Liver (tissue), 3 donors: Measurements from ENCODE around the gene RTN4IP1.

Source experiments
- FOXA1 ChIP-seq: IDR thresholded peaks from 2 replicates; pipeline ENCODE4 v1.6.1; 2016; ENCODE audit warnings: antibody characterized with exemption
- GABPA ChIP-seq, 2 donors: IDR thresholded peaks in 1 of 2; conservative IDR thresholded peaks in 1 of 2; 2 replicates each; pipeline ENCODE4 v1.6.1; 2016; ENCODE audit warnings: antibody characterized with exemption in 2 of 2, mild to moderate bottlenecking in 1 of 2, moderate library complexity in 1 of 2
- JUND ChIP-seq, 2 donors: IDR thresholded peaks; 2 replicates each; pipeline ENCODE4 v1.6.1; 2016; ENCODE audit warnings: antibody characterized with exemption in 2 of 2
- TAF1 ChIP-seq: conservative IDR thresholded peaks from 2 replicates; pipeline ENCODE4 v1.6.1; 2016; ENCODE audit warnings: antibody characterized with exemption, mild to moderate bottlenecking
- TF ChIP-seq, protein P1 (sequence below): IDR thresholded peaks from 2 replicates; pipeline ENCODE4 v1.6.1; 2016; ENCODE audit warnings: antibody characterized with exemption
- TF ChIP-seq, protein P2 (sequence below): fragments of 150-350 bp; IDR thresholded peaks from 2 replicates; pipeline ENCODE4 v1.5.1; 2017; ENCODE audit warnings: improper control_type of control experiment, low read depth, low read length; ENCODE audit not compliant: missing input control
- TF ChIP-seq, protein P3 (sequence below): IDR thresholded peaks from 2 replicates; pipeline ENCODE4 v1.6.1; 2016; ENCODE audit warnings: antibody characterized with exemption
- TF ChIP-seq, protein P4 (sequence below): IDR thresholded peaks from 2 replicates; pipeline ENCODE4 v1.6.1; 2016; ENCODE audit warnings: antibody characterized with exemption, mild to moderate bottlenecking
- TF ChIP-seq, protein P5 (sequence below): IDR thresholded peaks from 2 replicates; pipeline ENCODE4 v1.6.1; 2016; ENCODE audit warnings: antibody characterized with exemption
- donor health status: healthy.
- donor health status: healthy.

DNA sequence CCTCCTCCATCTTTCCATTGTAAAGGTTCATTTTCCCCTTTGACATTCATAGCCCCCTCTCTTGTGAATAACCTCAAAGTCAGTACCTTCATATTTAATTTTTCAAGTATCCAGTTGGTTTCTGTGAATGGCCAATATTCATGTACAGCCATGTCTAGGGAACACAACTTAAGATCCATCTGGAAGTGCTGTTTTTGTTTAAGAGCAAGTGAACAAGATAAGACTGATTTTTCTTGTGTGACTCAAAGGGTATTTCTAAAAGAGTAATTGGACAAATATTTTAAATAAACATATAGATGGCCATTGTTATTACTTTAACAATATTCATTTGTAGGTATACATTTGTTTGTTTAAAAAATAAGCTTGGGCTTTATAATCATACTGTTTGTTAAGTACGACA lies 92.9 kb downstream of the RTN4IP1 start:
- TF ChIP-seq, protein P1, sequence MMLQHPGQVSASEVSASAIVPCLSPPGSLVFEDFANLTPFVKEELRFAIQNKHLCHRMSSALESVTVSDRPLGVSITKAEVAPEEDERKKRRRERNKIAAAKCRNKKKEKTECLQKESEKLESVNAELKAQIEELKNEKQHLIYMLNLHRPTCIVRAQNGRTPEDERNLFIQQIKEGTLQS, result no peak
- TF ChIP-seq, protein P2, sequence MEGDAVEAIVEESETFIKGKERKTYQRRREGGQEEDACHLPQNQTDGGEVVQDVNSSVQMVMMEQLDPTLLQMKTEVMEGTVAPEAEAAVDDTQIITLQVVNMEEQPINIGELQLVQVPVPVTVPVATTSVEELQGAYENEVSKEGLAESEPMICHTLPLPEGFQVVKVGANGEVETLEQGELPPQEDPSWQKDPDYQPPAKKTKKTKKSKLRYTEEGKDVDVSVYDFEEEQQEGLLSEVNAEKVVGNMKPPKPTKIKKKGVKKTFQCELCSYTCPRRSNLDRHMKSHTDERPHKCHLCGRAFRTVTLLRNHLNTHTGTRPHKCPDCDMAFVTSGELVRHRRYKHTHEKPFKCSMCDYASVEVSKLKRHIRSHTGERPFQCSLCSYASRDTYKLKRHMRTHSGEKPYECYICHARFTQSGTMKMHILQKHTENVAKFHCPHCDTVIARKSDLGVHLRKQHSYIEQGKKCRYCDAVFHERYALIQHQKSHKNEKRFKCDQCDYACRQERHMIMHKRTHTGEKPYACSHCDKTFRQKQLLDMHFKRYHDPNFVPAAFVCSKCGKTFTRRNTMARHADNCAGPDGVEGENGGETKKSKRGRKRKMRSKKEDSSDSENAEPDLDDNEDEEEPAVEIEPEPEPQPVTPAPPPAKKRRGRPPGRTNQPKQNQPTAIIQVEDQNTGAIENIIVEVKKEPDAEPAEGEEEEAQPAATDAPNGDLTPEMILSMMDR, result no peak
- TF ChIP-seq, protein P3, sequence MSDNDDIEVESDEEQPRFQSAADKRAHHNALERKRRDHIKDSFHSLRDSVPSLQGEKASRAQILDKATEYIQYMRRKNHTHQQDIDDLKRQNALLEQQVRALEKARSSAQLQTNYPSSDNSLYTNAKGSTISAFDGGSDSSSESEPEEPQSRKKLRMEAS, result no peak
- TF ChIP-seq JUND (IDR thresholded peaks at IDR 0.05) (no peak), GABPA (IDR thresholded peaks at IDR 0.05 in 1 of 2, conservative IDR thresholded peaks at IDR 0.05 in 1 of 2) (no peak), TAF1 (no peak), FOXA1 (no peak)
- TF ChIP-seq, protein P4, sequence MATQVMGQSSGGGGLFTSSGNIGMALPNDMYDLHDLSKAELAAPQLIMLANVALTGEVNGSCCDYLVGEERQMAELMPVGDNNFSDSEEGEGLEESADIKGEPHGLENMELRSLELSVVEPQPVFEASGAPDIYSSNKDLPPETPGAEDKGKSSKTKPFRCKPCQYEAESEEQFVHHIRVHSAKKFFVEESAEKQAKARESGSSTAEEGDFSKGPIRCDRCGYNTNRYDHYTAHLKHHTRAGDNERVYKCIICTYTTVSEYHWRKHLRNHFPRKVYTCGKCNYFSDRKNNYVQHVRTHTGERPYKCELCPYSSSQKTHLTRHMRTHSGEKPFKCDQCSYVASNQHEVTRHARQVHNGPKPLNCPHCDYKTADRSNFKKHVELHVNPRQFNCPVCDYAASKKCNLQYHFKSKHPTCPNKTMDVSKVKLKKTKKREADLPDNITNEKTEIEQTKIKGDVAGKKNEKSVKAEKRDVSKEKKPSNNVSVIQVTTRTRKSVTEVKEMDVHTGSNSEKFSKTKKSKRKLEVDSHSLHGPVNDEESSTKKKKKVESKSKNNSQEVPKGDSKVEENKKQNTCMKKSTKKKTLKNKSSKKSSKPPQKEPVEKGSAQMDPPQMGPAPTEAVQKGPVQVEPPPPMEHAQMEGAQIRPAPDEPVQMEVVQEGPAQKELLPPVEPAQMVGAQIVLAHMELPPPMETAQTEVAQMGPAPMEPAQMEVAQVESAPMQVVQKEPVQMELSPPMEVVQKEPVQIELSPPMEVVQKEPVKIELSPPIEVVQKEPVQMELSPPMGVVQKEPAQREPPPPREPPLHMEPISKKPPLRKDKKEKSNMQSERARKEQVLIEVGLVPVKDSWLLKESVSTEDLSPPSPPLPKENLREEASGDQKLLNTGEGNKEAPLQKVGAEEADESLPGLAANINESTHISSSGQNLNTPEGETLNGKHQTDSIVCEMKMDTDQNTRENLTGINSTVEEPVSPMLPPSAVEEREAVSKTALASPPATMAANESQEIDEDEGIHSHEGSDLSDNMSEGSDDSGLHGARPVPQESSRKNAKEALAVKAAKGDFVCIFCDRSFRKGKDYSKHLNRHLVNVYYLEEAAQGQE, result no peak
- TF ChIP-seq, protein P5, sequence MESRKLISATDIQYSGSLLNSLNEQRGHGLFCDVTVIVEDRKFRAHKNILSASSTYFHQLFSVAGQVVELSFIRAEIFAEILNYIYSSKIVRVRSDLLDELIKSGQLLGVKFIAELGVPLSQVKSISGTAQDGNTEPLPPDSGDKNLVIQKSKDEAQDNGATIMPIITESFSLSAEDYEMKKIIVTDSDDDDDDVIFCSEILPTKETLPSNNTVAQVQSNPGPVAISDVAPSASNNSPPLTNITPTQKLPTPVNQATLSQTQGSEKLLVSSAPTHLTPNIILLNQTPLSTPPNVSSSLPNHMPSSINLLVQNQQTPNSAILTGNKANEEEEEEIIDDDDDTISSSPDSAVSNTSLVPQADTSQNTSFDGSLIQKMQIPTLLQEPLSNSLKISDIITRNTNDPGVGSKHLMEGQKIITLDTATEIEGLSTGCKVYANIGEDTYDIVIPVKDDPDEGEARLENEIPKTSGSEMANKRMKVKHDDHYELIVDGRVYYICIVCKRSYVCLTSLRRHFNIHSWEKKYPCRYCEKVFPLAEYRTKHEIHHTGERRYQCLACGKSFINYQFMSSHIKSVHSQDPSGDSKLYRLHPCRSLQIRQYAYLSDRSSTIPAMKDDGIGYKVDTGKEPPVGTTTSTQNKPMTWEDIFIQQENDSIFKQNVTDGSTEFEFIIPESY, result no peak
